ENCODE data around the gene ADAMTS14.
"Not testable (repeated sequence)": the region's sequence is repeated elsewhere in the genome, so short reads cannot be mapped to it uniquely, and the experiment has no call there.

The ADAMTS14 gene, protein sequence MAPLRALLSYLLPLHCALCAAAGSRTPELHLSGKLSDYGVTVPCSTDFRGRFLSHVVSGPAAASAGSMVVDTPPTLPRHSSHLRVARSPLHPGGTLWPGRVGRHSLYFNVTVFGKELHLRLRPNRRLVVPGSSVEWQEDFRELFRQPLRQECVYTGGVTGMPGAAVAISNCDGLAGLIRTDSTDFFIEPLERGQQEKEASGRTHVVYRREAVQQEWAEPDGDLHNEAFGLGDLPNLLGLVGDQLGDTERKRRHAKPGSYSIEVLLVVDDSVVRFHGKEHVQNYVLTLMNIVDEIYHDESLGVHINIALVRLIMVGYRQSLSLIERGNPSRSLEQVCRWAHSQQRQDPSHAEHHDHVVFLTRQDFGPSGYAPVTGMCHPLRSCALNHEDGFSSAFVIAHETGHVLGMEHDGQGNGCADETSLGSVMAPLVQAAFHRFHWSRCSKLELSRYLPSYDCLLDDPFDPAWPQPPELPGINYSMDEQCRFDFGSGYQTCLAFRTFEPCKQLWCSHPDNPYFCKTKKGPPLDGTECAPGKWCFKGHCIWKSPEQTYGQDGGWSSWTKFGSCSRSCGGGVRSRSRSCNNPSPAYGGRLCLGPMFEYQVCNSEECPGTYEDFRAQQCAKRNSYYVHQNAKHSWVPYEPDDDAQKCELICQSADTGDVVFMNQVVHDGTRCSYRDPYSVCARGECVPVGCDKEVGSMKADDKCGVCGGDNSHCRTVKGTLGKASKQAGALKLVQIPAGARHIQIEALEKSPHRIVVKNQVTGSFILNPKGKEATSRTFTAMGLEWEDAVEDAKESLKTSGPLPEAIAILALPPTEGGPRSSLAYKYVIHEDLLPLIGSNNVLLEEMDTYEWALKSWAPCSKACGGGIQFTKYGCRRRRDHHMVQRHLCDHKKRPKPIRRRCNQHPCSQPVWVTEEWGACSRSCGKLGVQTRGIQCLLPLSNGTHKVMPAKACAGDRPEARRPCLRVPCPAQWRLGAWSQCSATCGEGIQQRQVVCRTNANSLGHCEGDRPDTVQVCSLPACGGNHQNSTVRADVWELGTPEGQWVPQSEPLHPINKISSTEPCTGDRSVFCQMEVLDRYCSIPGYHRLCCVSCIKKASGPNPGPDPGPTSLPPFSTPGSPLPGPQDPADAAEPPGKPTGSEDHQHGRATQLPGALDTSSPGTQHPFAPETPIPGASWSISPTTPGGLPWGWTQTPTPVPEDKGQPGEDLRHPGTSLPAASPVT

DNA sequence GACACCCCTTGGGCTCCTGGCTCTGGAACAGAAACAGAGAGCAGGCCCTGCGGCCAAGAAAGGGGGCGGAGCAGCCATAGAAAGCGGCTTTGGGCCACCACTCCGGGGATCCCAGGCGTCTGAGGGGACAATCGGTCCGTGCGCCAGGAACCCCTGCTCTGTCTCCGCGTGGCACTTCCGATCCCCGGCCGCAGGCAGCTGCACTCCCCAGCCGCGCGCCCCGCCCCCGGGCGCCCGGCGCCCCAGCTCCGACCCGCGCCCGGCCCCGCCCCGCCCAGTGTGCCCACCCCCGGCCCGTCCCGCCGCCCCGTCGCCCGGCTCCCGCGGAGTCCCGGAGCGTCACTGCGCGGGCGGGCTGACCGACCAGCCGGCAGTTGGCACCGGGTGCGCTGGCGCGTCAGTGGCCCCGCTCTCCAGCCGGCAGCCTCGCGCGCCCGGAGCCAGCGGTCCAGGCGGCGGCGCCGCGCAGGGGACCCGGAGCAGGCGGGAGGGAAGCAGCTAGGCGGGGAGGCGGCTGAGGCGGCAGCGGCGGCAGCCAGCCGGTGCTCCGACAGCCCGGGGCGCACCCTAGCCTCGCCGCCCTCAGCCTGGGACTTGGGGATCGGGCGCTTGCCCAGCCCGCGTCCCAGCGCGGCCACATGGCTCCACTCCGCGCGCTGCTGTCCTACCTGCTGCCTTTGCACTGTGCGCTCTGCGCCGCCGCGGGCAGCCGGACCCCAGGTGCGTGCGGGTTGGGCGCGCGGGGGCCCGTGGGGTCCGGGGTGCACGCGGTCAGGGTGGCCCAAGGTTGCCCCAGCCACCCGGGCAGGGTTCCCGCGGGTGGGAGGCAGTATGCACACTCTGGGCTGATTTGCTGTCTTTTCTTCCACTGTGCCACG lies at the start of gene ADAMTS14:
TSS of gene ADAMTS14 (plus strand) at position 342 of the 878 bp plus-strand sequence. CDS start at position 639, 297 bp downstream.
- DNase-seq = peak in 1 of 2 experiments; percentile 50

DNA sequence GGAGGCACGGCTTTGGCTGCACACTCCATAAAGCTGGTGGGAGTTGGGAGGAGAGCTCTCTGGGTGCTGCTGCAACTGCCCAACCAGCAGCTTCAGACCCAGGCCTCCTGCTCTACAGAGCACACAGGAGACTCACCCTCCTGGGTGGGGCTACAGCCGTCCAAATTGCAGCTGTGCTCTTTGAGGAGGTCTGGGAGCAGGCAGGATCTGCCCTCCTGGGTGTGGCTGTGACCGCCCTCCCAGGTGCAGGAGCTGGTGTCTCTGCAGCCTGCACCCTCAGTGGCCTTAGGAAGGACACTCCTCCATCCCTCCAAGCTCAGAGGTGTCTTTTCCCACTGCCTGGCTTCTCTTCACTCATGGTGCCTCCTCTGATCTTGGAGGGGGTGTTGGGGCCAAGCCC lies 49.8 kb upstream of the ADAMTS14 start:
- no peak for DNase-seq

DNA sequence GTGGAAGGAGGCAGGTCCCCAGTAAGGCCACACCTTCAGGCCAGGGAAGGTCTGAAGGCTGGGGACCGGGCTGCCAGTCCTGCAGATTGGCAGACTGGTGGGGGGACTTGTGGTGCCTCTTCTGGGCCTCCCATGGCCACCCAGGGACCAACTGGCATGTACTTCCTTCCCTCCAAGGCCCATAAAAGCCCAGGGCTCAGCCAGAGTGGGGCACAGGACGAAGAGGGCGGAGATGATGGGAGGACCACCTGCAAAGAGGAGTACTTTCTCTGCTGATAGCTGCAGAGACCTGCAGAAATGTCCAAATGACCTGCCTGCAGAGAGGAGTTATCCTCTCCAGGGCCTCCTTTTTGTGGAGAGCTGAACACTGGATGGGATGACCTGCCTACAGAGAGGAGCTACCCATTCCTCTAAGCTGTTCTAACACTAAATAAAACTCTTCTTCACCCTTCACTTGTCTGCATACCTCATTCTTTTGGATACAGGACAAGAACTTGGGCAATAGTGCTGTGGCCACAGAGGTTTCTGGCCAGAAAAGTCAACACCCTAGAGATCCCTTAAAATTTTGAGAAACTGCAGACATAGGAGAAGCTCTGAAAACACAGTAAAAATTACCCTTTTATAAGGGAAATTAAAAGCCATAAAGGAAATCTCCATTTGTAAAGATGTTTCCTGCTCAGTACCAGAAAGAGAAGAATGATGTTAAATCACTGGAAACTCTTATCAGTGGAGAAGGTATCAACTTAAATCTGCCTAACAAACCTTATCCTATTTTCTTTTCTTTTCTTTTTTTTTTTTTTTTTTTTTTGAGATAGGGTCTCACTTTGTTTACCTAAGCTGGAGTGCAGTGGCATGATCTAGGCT lies 49.1 kb upstream of the ADAMTS14 start:
- DNase-seq = no peak

DNA sequence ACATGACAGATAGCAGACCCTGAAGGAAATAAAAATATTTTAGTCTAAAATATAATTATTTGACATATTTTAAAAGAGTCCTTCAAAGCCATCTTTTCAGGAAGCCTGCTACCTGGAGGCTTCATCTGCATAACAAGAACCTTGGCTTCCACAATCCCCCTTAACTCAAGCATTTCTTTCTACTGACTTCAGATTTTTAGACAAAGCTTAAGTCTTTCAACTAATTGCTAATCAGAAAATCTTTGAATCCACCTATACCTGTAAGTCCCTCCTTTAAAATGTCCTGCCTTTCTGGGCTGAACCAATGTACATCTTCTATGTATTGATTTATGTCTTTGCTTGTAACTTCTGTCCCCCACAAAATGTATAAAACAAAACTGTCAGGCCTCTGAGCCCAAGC lies 46.2 kb upstream of the ADAMTS14 start:
- DNase-seq = no peak

DNA sequence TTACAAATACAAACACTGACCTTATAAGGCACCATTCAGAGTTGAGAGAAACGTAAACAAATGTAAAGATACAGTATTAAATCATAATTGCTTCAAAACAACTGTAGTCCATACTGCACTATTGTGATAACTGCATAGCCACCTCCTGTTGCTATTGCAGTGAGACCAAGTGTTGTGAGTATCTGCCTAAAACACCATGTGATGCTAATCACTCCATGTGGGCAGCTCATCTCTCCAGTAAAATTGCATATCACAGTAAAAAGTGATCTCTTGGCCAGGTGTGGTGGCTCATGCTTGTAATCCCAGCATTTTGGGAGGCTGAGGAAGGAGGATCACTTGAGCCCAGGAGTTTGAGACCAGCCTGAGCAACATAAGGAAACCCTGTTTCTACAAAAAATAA lies 43.0 kb upstream of the ADAMTS14 start:
- DNase-seq = no peak

DNA sequence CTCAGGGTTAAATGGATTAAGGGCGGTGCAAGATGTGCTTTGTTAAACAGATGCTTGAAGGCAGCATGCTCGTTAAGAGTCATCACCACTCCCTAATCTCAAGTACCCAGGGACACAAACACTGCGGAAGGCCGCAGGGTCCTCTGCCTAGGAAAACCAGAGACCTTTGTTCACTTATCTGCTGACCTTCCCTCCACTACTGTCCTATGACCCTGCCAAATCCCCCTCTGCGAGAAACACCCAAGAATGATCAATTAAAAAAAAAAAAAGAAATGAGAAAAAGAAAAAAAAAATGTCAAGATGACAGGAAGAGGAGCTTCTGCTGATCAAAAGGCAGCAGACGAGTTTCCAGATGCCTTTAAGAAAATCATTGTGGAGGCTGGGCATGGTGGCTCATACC lies 40.6 kb upstream of the ADAMTS14 start:
- DNase-seq = not testable (repeated sequence)

DNA sequence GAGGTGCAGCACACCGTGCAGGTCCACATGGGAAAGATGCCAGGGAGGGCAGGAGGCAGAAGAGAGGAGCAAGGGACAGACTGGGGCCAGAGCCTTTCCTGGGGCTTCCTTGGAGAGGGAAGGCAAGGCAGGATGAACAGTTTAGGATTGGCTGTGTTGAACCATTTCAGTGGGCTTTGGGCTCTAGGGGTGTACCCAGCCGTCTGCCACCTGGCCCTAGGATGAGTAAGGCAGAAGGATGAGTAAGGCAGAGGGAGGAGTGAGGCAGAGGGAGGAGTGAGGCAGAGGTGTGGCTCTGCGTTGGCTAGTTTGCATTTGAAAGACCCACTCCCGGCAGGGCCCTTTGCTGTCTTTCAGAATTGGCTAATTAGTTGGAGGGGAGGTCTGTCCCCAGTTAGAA lies 38.3 kb upstream of the ADAMTS14 start:
- no peak for DNase-seq

DNA sequence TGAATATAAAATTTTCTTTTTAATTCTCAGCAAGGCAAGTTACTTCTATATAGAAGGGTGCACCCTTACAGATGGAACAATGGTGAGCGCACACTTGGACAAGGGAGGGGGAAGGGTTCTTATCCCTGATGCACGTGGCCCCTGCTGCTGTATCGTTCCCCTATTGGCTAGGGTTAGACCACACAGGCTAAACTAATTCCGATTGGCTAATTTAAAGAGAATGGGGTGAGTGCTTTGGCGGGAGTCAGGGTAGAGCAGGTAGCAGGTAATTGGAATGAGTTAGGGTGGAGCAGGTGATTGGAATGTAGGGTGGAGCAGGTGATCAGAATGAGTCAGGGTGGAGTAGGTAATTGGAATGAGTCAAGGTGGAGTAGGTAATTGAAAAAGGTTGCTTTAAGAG lies 37.8 kb upstream of the ADAMTS14 start:
- not testable (repeated sequence) for DNase-seq

DNA sequence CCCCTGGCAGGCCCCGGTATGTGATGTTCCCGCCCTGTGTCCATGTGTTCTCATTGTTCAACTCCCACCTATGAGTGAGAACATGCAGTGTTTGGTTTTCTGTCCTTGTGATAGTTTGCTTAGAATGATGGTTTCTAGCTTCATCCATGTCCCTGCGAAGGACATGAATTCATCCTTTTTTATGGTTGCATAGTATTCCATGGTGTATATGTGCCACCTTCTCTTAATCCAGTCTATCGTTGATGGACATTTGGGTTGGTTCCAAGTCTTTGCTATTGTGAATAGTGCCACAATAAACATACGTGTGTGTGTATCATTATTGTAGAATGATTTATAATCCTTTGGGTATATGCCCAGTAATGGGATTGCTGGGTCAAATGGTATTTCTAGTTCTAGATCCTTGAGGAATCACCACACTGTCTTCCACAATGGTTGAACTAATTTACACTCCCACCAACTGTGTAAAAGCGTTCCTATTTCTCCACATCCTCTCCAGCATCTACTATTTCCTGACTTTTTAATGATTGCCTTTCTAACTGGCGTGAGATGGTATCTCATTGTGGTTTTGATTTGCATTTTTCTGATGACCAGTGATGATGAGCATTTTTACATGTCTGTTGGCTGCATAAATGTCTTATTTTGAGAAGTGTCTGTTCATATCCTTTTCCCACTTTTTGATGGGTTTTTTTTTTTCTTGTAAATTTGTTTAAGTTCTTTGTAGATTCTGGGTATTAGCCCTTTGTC lies 32.5 kb upstream of the ADAMTS14 start:
- DNase-seq = not testable (repeated sequence)

DNA sequence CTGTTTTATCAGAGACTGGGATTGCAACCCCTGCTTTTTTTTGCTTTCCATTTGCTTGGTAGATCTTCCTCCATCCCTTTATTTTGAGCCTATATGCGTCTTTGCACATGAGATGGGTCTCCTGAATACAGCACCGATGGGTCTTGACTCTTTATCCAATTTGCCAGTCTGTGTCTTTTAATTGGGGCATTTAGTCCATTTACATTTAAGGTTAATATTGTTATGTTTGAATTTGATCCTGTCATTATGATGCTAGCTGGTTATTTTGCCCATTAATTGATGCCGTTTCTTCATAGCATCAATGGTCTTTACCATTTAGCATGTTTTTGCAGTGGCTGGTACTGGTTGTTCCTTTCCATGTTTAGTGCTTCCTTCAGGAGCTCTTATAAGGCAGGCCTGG lies 29.0 kb upstream of the ADAMTS14 start:
- DNase-seq = not testable (repeated sequence)

DNA sequence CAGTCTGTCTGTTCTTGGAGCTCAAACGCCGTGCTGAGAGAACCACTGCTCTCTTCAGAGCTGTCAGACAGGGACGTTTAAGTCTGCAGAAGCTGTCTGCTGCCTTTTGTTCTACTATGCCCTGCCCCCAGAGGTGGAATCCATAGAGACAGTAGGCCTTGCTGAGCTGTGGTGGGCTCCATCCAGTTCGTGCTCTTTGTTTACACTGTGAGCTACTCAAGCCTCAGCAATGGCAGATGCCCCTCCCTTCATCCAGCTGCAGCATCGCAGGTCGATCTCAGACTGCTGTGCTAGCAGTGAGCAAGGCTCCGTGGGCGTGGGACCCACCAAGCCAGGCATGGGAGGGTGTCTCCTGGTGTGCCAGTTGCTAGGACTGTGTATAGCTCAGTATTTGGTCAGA lies 27.3 kb upstream of the ADAMTS14 start:
- DNase-seq = not testable (repeated sequence)

DNA sequence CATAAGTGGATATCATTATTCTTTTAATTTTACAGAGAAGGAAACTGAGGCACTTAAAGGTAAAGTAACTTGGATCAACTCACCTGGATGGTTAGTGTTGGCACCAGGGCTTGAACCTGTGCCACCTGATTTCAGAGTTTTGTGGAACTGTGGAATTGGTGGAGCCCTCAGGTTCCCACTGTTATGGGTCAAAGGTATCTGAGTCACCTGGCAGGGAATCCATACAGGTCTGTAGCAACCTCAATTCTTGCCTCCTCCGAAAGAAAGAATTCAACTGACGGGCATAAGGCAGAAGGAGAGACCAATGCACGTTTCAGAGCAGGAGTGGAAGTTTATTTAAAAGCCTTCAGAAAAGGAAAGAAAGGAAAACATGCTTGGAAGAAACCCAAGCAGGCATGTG lies 25.2 kb upstream of the ADAMTS14 start:
- DNase-seq = no peak

DNA sequence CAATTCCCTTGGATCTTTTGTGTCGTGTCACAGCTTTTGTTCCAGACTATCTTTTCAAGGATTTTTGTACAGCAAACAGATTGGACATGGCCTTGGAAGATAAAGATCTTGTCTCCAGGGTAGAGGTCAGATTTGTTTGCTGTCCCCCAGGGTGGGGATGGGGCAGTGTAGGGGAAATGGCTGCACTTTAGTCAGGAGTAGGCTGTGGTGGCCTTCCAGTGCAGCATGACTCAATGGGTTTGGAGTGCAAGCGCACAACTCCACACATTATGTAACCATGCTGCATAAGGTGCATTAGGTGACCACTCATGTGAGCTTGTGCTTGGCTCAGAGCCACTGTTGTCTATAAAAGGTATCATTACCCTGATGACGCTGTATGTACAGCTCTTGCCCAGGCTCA lies 23.9 kb upstream of the ADAMTS14 start:
- DNase-seq = no peak

DNA sequence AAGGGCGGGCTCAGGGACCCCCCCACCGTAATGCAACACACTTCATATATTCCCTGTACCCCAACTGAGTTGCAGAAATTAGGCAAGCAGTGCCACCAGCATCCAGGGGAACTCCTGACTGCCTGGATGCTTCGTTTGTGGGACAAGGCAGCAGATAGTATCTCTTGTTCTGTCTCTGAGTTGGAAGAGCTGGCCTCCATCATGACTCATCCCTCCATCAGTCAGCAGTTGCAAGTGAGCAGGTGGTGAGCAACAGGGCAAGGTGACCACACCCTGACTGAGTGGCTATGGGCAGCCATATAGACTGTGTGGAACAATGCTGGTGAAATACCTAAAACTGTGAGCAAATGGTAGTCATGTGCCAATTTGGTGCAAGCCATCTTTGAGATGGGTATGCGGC lies 22.8 kb upstream of the ADAMTS14 start:
- no peak for DNase-seq

DNA sequence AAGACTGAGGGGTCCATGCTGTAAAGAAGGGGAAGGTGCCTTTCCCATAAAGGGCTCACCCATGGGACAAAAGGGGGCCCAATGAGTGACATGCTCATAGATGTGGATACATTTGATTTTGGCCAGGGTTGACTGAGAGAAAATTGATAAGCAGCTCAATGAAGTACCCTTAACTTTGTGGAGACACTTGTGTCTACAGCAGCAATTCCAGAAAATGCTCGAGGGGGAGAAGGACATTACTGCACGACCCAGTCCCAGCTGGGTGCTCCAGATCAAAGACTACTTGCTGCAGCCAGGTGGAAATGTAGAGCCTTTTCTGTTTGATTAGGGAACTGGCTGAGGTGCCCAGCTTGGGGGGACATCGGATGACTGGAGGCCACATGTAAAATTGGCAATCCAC lies 22.2 kb upstream of the ADAMTS14 start:
- DNase-seq = no peak

DNA sequence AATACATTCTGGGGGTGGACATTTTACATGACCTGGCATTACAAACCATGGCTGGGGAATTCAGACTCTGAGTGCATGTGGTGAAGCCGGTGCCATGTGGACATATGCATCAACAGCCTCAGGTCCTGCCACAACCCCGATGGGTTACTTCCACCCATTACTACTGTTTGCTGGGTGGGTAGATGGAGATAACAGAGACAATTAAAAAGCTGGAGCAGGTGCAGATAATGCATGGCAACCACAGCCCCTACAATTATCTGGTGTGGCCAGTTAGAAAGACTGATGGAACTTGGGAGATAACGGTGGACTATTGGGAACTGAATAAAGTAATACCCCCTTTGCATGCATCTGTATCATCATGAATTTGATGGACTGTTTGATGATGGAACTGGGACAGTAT lies 21.6 kb upstream of the ADAMTS14 start:
- no peak for DNase-seq

DNA sequence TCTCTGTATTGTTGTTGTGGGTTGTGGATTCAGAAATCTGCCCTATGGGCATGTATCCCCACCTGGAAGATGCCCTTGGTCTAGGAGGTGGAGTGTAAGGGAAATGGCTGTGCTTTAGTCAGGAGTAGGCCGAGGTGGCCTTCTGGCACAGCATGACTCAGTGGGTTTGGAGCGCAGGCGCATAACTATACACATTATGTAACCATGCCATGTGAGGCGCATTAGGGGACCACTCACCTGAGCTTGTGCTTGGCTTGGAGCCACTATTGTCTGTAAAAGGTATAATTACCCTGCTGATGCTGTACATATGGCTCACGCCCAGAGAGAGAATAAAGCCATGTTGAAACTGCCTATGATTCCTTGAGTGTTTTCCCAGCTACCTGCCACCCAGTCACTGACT lies 20.6 kb upstream of the ADAMTS14 start:
- peak in 1 of 2 experiments; percentile 15 for DNase-seq

DNA sequence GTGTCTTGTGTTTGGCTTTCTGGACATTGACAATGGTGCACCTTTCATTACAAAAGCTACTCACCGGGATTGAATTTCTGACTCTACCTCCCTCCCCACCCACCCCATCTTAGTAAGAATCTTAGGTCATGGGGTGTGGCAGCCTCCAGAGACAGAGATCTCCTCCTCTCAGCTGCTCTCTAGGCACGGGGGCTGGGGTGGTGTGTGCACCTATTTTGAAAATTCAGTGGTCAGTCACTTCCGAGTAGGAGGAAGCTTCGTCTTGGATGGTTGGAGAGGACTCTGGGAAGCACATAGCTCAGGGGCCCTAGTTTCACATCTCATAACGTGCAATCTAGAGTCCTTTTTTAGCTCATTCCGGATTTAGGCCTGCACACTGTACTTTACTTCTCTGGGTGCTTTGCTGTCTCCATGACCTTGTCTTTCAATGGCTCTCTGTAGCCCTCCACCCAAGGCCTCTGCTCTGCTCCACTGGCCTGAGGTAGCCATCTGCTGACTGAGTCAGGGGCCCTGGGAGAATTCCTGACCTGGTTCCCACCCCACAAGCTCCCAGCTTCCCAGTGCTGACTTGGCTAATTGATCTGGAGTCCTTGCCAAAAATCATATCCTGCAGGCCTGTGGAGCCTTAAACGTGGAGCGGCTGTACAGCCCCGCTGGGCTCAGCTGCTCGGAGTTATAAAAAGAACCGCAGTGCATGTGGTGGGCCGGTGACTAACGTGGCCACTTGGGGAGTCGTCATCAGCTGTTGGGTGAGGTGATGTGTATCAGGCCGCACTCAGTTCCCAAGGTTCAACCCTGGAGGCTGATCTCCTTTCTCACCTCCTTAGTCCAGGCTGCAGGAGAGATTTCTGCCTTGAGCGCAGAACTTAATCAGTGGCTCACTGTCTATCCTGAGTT lies 19.3 kb upstream of the ADAMTS14 start:
- DNase-seq = no peak

DNA sequence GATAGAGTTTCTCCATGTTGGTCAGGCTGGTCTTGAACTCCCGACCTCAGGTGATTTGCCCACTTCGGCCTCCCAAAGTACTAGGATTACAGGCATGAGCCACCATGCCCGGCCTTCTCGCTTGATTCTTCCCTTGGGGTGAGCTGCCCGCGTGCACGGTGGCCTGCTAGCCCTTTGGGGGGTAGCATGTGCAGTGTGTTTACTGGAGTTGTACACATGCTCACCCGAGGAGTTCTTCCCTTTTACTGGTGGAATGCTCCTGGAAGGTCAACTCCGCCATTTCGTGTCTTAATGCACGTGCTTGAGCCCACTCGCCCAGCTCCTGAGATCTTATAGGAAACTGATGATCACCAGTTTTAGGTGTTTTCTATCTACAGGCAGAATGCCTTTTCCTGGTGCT lies 17.0 kb upstream of the ADAMTS14 start:
- no peak for DNase-seq
